IPS-18c (cell line): ENCODE results near the gene ROPN1.

Experiments
- H3K4me3 ChIP-seq: 2 replicates; pipeline ENCODE4 v1.7.0; 2013; ENCODE audit warnings: low read depth, mild to moderate bottlenecking, low read length, moderate library complexity; ENCODE audit not compliant: insufficient read depth
- H3K9me3 ChIP-seq: one replicate; pipeline ENCODE4 v1.6.1; 2013; ENCODE audit warnings: mild to moderate bottlenecking, low read length, moderate library complexity; ENCODE audit not compliant: control insufficient read depth, insufficient read depth

ROPN1 gene

DNA sequence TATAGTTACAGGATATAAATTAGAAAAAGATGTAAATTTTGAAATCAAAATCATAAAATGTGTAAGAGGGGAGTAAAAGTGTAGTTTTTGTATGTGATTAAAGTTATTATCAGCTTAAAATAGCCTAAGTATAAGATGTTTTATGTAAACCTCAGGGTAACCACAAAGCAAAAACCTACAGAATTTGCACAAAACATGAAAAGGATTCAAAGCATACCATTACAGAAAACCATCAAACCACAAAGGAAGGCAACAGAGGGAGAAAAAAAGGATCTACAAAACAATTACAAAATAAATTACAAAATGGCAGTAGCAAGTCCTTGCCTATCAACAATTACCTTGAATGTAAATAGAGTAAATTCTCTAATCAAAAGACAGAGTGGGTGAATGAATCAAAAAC, 71.1 kb downstream of the ROPN1 start:
- H3K9me3 ChIP-seq, result no peaks in the 10 kb centered on the region
- H3K4me3 ChIP-seq, result no peak overlapping the region

- Histone ChIP-seq H3K9me3 (no peaks in the 10 kb centered on the region), H3K4me3 (no peak overlapping the region)
Measured at GRCh38 chr3:123920383-123920782, 71.5 kb downstream of the ROPN1 start.

DNA sequence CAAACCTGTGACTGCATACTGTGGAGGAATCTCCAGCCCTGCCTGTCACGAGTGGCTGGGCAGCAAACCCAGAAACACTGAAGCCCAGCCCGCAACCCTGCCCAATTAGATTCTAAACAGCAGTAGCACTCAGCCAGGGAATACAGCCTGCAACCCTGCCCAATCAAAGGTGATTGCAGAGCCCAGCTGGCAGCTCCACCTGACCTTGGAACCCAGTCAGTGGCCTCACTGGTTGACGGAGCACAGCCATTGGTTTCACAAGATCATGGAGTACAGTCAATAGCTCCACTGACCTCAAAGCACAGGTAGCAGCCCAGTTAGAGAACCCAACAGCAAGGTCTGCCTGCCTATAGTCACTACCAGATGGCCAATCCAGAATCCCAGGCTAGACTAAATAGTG, 72.6 kb downstream of the ROPN1 start:
- H3K9me3 ChIP-seq, result no peaks in the 10 kb centered on the region
- no peak overlapping the region for H3K4me3 ChIP-seq
